Effector memory CD8-positive, alpha-beta T cell (primary cell): ENCODE results near the gene INCENP.

Source experiments
- ATAC-seq: fragments of 150-1000 bp; cut with Tn5 transposase; replicated peaks from 2 replicates; pipeline ENCODE4 v1.10.0; 2021; ENCODE audit warnings: mild to moderate bottlenecking, moderate library complexity
- DNase-seq, 3 experiments: peaks; one replicate each; pipeline ENCODE4 v3.0.0; 2021
- H3K27ac Mint-ChIP-seq, 2 donors: one replicate each; pipeline ENCODE4 v1.8.0; 2022; ENCODE audit warnings: mild to moderate bottlenecking in 2 of 2, mixed read lengths in 2 of 2, moderate library complexity in 2 of 2
- H3K27me3 Mint-ChIP-seq, 2 donors: one replicate each; pipeline ENCODE4 v1.8.0; 2022; ENCODE audit warnings: mixed read lengths in 2 of 2
- H3K36me3 Mint-ChIP-seq: one replicate; pipeline ENCODE4 v1.8.0; 2022; ENCODE audit warnings: mild to moderate bottlenecking, moderate library complexity, mixed read lengths; ENCODE audit not compliant: insufficient read depth
- H3K4me1 Mint-ChIP-seq, 2 donors: one replicate each; pipeline ENCODE4 v1.8.0; 2022; ENCODE audit warnings: low read depth in 2 of 2, mixed read lengths in 2 of 2
- H3K4me3 Mint-ChIP-seq, 2 donors: one replicate each; pipeline ENCODE4 v1.8.0; 2022; ENCODE audit warnings: mild to moderate bottlenecking in 2 of 2, mixed read lengths in 2 of 2, moderate library complexity in 2 of 2
- H3K9me3 Mint-ChIP-seq, 2 donors: one replicate each; pipeline ENCODE4 v1.8.0; 2022; ENCODE audit warnings: mixed read lengths in 2 of 2

INCENP gene

DNA sequence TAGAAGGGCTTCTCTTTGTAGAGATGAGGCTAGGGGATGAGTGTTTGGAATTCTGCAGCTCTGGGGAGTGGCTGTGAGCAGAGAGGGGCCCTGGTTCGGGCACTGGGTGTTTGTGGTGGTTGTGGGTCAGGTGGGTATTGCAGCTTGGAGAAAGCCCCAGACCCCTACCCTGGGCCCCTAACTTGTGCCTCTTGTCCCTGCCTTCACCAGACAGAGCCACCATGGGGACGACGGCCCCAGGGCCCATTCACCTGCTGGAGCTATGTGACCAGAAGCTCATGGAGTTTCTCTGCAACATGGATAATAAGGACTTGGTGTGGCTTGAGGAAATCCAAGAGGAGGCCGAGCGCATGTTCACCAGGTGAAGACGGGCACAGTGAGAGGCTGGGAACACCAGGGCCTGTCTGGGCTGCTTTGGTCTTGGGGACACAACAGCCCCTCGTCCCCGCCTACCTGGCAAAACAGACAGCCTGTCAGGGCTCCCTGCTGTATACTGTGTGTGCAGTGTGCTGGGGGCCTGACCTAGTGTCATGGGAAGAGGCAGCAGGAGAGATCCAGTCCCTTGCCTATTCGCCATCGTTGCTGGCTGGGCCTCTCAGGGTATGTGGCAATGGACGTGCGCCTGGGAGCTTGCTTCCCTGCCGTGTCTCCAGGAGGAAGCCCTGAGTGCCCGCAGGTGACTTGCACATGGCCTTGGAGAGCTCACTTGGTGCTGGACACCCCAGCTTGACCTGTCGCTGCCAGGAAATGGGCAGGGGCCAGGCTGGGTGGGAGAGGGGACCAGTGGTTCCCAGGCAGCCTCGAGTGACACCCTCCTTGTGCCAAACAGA, 4.3 kb downstream of the INCENP start:
- ATAC-seq = no peak
- Mint-ChIP-seq H3K36me3 (peaks cover 16% of the 10 kb centered on the region), H3K27ac (peak overlapping the region in 1 of 2 donors; percentile 55)

GRCh38 chr11:62128835-62129234, 5.0 kb downstream of the INCENP start:
- H3K27ac Mint-ChIP-seq = peak overlapping the region in 1 of 2 donors; percentile 55
- no peak overlapping the region for H3K4me3 Mint-ChIP-seq
- peaks cover 12% of the 10 kb centered on the region for H3K36me3 Mint-ChIP-seq
- H3K4me1 Mint-ChIP-seq = peaks cover 33 to 40% of the 10 kb centered on the region in 2 donors
- ATAC-seq (no peak), DNase-seq (no peak)
- H3K9me3 Mint-ChIP-seq = no peaks in the 10 kb centered on the region
- H3K27me3 Mint-ChIP-seq = no peaks in the 10 kb centered on the region

More for the DNA sequence above, 4.3 kb downstream of the INCENP start:
- DNase-seq = no peak
- peaks cover 35 to 44% of the 10 kb centered on the region in 2 donors for H3K4me1 Mint-ChIP-seq
- H3K27me3 Mint-ChIP-seq = no peaks in the 10 kb centered on the region
- H3K9me3 Mint-ChIP-seq = no peaks in the 10 kb centered on the region
- H3K4me3 Mint-ChIP-seq = no peak overlapping the region

DNA sequence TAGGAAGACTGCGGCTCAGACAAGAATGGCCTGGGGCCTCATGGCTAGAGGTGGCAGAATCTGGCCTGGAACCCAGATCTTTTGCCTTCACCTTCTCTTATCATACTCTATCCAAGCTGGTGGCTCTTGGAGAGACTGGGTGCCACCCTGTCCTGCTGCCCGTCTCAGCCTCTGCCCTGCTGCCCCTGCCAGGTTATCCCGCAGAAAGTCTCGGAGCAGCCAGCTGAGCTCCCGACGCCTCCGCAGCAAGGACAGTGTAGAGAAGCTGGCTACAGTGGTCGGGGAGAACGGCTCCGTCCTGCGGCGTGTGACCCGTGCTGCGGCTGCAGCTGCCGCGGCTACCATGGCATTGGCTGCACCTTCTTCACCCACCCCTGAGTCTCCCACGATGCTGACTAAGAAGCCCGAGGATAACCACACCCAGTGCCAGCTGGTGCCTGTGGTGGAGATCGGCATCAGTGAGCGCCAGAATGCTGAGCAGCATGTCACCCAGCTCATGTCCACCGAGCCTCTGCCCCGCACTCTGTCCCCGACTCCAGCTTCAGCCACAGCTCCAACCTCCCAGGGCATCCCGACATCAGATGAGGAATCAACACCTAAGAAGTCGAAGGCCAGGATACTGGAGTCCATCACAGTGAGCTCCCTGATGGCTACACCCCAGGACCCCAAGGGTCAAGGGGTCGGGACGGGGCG, 5.9 kb downstream of the INCENP start:
- no peak for DNase-seq
- H3K36me3 Mint-ChIP-seq = peaks cover 7% of the 10 kb centered on the region
- no peaks in the 10 kb centered on the region for H3K9me3 Mint-ChIP-seq
- ATAC-seq = no peak
- H3K4me3 Mint-ChIP-seq = no peak overlapping the region
- H3K27ac Mint-ChIP-seq = no peak overlapping the region
- H3K4me1 Mint-ChIP-seq = peaks cover 33 to 35% of the 10 kb centered on the region in 2 donors
- H3K27me3 Mint-ChIP-seq = no peaks in the 10 kb centered on the region

GRCh38 chr11:62130283-62131169, 6.7 kb downstream of the INCENP start:
- H3K27ac Mint-ChIP-seq = no peak overlapping the region
- H3K4me3 Mint-ChIP-seq = no peak overlapping the region
- H3K27me3 Mint-ChIP-seq = no peaks in the 10 kb centered on the region
- peaks cover 28 to 31% of the 10 kb centered on the region in 2 donors for H3K4me1 Mint-ChIP-seq
- ATAC-seq (no peak), DNase-seq (no peak)
- H3K36me3 Mint-ChIP-seq = peaks cover 7% of the 10 kb centered on the region
- H3K9me3 Mint-ChIP-seq = no peaks in the 10 kb centered on the region

DNA sequence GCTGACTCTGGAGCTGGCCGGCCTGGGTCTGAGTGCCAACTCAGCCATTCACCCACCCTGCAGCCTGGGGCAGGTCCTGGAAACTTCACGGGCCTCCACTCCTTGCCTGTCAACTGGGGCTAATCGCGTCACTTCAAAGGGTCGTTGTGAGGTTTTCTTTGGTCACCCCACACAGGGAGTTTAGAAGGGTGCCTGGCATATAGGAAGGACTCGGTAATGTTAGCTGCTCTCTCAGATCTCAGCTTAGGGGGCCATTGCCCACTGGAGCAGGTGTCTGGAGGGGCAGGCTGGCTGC, 7.3 kb downstream of the INCENP start:
- Mint-ChIP-seq H3K27me3 (no peaks in the 10 kb centered on the region), H3K9me3 (no peaks in the 10 kb centered on the region), H3K4me3 (no peak overlapping the region), H3K36me3 (peaks cover 7% of the 10 kb centered on the region), H3K4me1 (peaks cover 26 to 29% of the 10 kb centered on the region in 2 donors), H3K27ac (no peak overlapping the region)
- DNase-seq (no peak), ATAC-seq (no peak)

DNA sequence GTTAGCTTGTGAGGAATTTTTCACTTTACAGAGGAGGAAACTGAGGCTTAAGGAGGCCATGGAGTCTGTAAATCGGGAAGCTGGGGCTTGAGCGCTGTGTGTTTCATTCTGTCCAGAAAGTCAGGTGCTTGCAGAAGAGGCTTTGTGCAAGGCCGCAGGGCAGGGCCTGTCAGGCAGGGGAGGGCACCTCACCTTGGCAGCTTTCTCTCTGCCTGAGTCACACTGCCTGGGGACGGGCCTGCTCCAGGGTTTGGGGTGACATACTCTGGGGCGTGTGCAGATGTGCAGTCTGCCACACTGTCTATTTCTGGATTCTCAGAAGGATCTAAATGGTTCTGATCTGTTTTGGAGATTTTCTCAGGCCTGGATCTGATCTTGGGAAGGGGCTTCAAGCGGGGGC, 8.4 kb downstream of the INCENP start:
- Mint-ChIP-seq H3K36me3 (peaks cover 7% of the 10 kb centered on the region), H3K27ac (peak overlapping the region in 1 of 2 donors; percentile 62), H3K9me3 (no peaks in the 10 kb centered on the region), H3K4me3 (no peak overlapping the region), H3K4me1 (peaks cover 26 to 29% of the 10 kb centered on the region in 2 donors), H3K27me3 (no peaks in the 10 kb centered on the region)
- DNase-seq (no peak), ATAC-seq (no peak)

DNA sequence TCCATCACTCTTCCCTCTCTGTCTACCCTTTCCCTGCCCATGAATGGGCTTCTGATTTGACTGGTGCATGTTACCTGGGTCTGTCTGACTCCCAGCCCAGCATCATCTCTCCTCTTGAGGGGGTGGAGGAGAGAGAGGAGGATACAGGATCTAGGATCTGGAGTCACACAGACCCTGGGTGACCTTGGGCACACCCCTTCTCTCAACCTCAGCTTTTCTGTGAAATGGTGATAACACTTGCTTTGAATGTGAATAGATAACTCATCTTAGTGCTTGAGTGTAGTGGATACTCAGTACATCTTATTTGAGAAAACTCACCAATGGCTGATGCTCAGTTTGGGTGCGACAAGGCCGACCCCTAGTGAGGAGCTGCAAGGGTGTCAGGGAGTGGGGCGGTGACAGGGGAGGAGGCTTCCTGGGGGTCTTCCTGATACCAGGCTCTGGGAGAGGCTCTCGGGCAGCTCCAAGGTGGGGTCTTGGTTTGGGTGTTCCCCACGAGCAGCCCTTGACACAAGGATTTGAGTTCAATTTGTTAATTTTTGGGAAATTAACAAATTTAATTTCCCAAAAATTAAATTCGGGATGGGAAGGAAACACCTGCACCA, 9.0 kb downstream of the INCENP start:
- peaks cover 7% of the 10 kb centered on the region for H3K36me3 Mint-ChIP-seq
- peaks cover 22 to 23% of the 10 kb centered on the region in 2 donors for H3K4me1 Mint-ChIP-seq
- no peak for ATAC-seq
- no peaks in the 10 kb centered on the region for H3K27me3 Mint-ChIP-seq
- peak overlapping the region; percentile 40 to 62 for H3K27ac Mint-ChIP-seq
- DNase-seq = no peak
- H3K9me3 Mint-ChIP-seq = no peaks in the 10 kb centered on the region
- H3K4me3 Mint-ChIP-seq = no peak overlapping the region

DNA sequence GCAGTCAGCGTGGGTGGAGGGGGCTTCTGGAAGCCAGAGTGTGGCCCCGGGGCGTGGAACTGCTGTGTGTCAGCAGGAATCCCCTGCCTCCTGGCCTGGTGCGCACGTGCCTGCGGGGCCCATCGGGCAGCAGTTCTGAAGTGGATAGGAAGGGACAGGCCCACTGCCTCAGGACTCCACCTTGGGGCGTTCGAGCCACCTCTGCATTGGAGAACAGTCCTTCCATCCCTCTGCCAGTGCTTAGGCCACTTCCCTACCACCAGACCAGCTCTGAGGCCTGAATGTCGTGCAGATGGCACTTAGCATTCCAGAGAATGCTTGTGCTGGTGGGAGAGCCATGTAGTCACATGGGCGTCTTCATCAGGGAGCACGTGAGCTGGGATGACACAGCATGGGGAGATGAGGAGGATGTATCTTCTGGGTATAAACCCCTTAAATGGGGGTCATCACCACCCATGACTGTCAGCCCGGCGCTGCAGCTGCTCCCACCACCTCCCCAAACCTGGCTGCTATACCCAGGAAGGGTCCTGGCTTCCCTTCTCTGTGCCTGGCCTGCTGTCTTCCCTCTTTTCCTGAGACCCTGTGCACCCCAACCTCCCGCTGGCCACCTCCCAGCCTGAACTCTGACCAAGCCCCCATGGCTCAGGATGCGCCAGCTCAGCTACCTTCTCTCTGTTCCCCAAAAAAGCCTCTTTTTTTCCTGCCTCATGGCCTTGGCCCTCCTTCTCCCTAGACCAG, 9.7 kb downstream of the INCENP start:
- H3K4me1 Mint-ChIP-seq = peaks cover 22% of the 10 kb centered on the region in 2 donors
- peak overlapping the region; percentile 62 to 65 for H3K27ac Mint-ChIP-seq
- peaks cover 9% of the 10 kb centered on the region for H3K36me3 Mint-ChIP-seq

DNA sequence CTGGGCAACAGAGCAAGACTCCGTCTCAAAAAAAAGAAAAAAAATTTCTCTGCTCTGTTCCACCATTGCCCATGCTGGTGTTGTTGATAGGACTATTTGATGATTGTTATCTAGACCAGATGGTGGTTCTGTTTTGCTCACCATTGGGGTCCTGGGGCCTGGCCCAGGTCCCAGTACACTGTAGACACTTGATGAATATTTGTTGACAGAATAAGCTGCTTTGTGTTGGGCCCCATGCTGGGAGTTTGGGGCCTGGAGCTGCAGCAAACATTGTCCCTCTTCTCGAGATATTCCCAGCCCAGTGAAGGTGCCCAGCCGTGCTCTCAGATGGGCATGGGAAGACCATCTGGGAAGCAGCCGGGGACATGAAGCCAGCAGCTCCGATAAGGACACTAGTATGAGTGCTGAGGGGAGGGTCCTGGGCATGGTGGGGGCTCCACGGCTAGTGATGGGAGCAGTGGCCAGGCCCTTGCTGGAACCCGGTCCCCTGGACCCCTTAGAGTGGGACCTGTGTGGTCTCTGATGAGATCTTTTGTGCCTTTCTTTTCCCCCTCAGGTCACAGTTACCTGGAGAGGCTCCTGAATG, 13.6 kb downstream of the INCENP start:
- DNase-seq (no peak), ATAC-seq (no peak)
- Mint-ChIP-seq H3K27ac (no peak overlapping the region), H3K4me1 (peaks cover 12 to 16% of the 10 kb centered on the region in 2 donors), H3K9me3 (no peaks in the 10 kb centered on the region), H3K36me3 (peaks cover 14% of the 10 kb centered on the region), H3K4me3 (no peak overlapping the region), H3K27me3 (no peaks in the 10 kb centered on the region)

More for the DNA sequence above, 9.7 kb downstream of the INCENP start:
- no peaks in the 10 kb centered on the region for H3K9me3 Mint-ChIP-seq
- H3K27me3 Mint-ChIP-seq = no peaks in the 10 kb centered on the region
- no peak overlapping the region for H3K4me3 Mint-ChIP-seq
- DNase-seq (no peak), ATAC-seq (no peak)

- no peaks in the 10 kb centered on the region for H3K9me3 Mint-ChIP-seq
- peaks cover 14% of the 10 kb centered on the region for H3K36me3 Mint-ChIP-seq
Observed at GRCh38 chr11:62137881-62138629, 14.2 kb downstream of the INCENP start.

GRCh38 chr11:62138630-62139425, 15.0 kb downstream of the INCENP start:
- no peak for DNase-seq
- H3K36me3 Mint-ChIP-seq = peaks cover 14% of the 10 kb centered on the region
- no peaks in the 10 kb centered on the region for H3K9me3 Mint-ChIP-seq

More at GRCh38 chr11:62137881-62138629, 14.2 kb downstream of the INCENP start:
- no peak for ATAC-seq
- Mint-ChIP-seq H3K4me3 (no peak overlapping the region), H3K4me1 (peaks cover 6 to 9% of the 10 kb centered on the region in 2 donors), H3K27me3 (no peaks in the 10 kb centered on the region), H3K27ac (no peak overlapping the region)
- no peak for DNase-seq

More at GRCh38 chr11:62138630-62139425, 15.0 kb downstream of the INCENP start:
- Mint-ChIP-seq H3K27ac (no peak overlapping the region), H3K27me3 (no peaks in the 10 kb centered on the region), H3K4me1 (peaks cover 5 to 6% of the 10 kb centered on the region in 2 donors), H3K4me3 (no peak overlapping the region)
- ATAC-seq = no peak
